OCI-LY3 (cell line): Measurements from ENCODE around the gene VENTX.

ENCODE experiments used
- H2AFZ ChIP-seq: fragments of 200-600, 300-600 bp; shearing (Covaris generic); 2 replicates; pipeline ENCODE4 v1.6.0; 2014; ENCODE audit warnings: antibody characterized with exemption, low read depth, low read length
- H3K27ac ChIP-seq: fragments of 200-600, 300-600 bp; sonication (generic); 2 replicates; pipeline ENCODE4 v1.5.1; 2014; ENCODE audit warnings: mild to moderate bottlenecking, low read length, moderate library complexity, mixed read lengths
- H3K27me3 ChIP-seq: fragments of 200-600, 300-600 bp; sonication (generic); 2 replicates; pipeline ENCODE4 v1.6.1; 2014; ENCODE audit warnings: low read depth, low read length, mixed read lengths
- H3K36me3 ChIP-seq: fragments of 200-600, 300-600 bp; sonication (generic); replicated peaks from 2 replicates; pipeline ENCODE3; 2014; ENCODE audit warnings: low read depth, low read length, mixed read lengths
- H3K4me1 ChIP-seq: fragments of 300-600, 200-600 bp; sonication (generic); 2 replicates; pipeline ENCODE4 v1.6.1; 2014; ENCODE audit warnings: low read length, mixed read lengths
- H3K4me2 ChIP-seq: fragments of 200-600, 300-600 bp; sonication (generic); 2 replicates; pipeline ENCODE4 v1.6.1; 2014; ENCODE audit warnings: low read length, mixed read lengths
- H3K4me3 ChIP-seq: fragments of 300-600, 200-600 bp; sonication (generic); 2 replicates; pipeline ENCODE4 v1.5.1; 2014; ENCODE audit warnings: antibody characterized with exemption, mild to moderate bottlenecking, low read length, moderate library complexity
- H3K79me2 ChIP-seq: fragments of 300-600, 200-600 bp; shearing (Covaris generic); 2 replicates; pipeline ENCODE4 v1.6.1; 2014; ENCODE audit warnings: mild to moderate bottlenecking, low read length, mixed read lengths
- H3K9ac ChIP-seq: fragments of 300-600, 200-600 bp; shearing (Covaris generic); 2 replicates; pipeline ENCODE4 v1.6.0; 2014; ENCODE audit warnings: mild to moderate bottlenecking, low read length, moderate library complexity
- H3K9me3 ChIP-seq: fragments of 200-600, 300-600 bp; shearing (Covaris generic); 2 replicates; pipeline ENCODE4 v1.6.1; 2014; ENCODE audit warnings: low read length, mixed read lengths; ENCODE audit not compliant: insufficient read depth
- H4K20me1 ChIP-seq: fragments of 200-600, 300-600 bp; sonication (generic); 2 replicates; pipeline ENCODE4 v1.6.1; 2016; ENCODE audit warnings: low read length, mixed read lengths; ENCODE audit not compliant: insufficient read depth
- EZH2phosphoT487 ChIP-seq: fragments of 200-600 bp; shearing (Covaris generic); IDR thresholded peaks from 2 replicates; pipeline ENCODE4 v1.6.1; 2018; ENCODE audit warnings: antibody characterized with exemption, mixed run types, low read depth
- TF ChIP-seq, protein P1 (sequence below): fragments of 200-600, 300-600 bp; sonication (generic); IDR thresholded peaks from 2 replicates; pipeline ENCODE4 v1.5.1; 2014; ENCODE audit warnings: antibody characterized with exemption, low read length, low read depth

VENTX gene

DNA sequence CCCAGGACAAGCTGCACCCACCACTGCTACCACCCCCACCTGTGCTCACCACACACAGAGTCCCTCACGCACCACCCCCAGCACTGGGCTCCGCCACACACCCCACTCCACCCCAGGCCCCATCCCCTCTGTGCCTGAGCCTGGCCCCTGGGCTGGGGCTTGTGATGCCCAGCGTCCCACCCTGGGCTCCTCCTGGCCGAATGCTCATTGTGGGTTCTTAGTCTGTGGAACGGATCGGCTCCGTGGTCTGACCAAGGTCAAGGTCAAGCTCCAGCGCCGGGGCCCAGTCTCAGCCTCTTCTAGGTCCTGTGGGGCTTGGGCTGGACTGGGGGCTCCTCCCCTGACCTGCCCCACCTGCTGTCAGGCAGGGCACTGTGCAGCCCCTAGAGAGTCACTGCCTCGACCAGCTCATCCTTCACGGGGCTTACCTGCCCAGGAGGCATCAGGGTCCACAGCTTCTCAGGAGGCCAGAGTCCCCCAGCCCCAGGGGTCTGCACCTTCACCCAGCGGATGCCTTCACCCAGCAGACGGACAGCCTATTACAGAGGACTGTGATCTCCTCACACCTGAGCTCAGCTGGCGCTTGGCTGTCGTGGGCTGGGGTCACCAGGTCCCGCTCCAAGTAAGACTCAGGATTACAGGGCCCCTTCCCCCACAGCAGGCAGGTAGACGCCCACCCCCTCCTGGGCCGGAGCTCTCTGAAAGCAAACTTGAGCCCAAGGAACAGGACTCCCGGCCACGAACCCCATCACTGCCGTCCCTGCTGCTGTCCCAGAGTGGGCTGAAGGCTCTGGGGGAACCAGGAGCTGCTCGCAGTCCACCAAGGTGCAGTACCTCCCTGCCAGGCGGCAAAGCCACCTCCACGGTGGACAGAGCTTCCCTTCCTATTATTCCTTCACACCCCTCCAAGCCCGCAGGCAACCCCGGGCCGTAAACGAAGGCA lies 22.9 kb upstream of the VENTX start:
- Histone ChIP-seq H2AFZ (no peak overlapping the region), H4K20me1 (no peaks in the 10 kb centered on the region), H3K79me2 (no peaks in the 10 kb centered on the region), H3K9ac (no peak overlapping the region), H3K36me3 (no peaks in the 10 kb centered on the region), H3K4me3 (no peak overlapping the region), H3K4me2 (no peak overlapping the region), H3K27me3 (no peaks in the 10 kb centered on the region), H3K9me3 (no peaks in the 10 kb centered on the region), H3K4me1 (no peaks in the 10 kb centered on the region), H3K27ac (no peak overlapping the region)
- no peak for TF ChIP-seq EZH2phosphoT487
- TF ChIP-seq, protein P1, sequence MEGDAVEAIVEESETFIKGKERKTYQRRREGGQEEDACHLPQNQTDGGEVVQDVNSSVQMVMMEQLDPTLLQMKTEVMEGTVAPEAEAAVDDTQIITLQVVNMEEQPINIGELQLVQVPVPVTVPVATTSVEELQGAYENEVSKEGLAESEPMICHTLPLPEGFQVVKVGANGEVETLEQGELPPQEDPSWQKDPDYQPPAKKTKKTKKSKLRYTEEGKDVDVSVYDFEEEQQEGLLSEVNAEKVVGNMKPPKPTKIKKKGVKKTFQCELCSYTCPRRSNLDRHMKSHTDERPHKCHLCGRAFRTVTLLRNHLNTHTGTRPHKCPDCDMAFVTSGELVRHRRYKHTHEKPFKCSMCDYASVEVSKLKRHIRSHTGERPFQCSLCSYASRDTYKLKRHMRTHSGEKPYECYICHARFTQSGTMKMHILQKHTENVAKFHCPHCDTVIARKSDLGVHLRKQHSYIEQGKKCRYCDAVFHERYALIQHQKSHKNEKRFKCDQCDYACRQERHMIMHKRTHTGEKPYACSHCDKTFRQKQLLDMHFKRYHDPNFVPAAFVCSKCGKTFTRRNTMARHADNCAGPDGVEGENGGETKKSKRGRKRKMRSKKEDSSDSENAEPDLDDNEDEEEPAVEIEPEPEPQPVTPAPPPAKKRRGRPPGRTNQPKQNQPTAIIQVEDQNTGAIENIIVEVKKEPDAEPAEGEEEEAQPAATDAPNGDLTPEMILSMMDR: no peak

DNA sequence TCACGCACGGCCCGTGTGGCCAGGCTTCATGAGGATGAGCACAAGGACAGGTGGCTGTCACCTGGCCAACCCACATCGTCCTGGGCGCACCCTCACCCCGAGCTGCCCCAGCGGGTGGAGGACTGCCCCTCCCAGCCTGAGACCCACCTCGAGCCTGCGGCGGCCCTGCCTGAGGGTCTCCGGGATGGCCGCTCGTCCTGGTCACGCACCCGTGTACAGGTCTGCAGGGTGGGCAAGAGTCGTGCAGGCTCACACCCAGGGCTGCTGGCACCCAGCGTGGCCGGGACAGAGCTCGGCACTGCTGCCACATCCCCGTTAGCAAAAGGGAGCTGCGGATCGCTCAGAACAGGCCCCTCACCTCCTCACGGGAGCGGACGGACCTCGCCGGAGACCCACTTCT lies 22.1 kb upstream of the VENTX start:
- H3K4me1 ChIP-seq: no peaks in the 10 kb centered on the region
- no peak overlapping the region for H3K27ac ChIP-seq
- TF ChIP-seq, protein P1: no peak
- no peak for TF ChIP-seq EZH2phosphoT487
- H3K79me2 ChIP-seq: no peaks in the 10 kb centered on the region
- no peak overlapping the region for H3K4me2 ChIP-seq
- H3K36me3 ChIP-seq: no peaks in the 10 kb centered on the region
- no peak overlapping the region for H3K4me3 ChIP-seq
- no peaks in the 10 kb centered on the region for H3K9me3 ChIP-seq
- H3K9ac ChIP-seq: no peak overlapping the region
- H4K20me1 ChIP-seq: no peaks in the 10 kb centered on the region
- no peak overlapping the region for H2AFZ ChIP-seq
- no peaks in the 10 kb centered on the region for H3K27me3 ChIP-seq

- Histone ChIP-seq H2AFZ (no peak overlapping the region), H3K4me3 (no peak overlapping the region), H3K27me3 (no peaks in the 10 kb centered on the region), H3K4me2 (no peak overlapping the region), H3K79me2 (no peaks in the 10 kb centered on the region), H3K36me3 (no peaks in the 10 kb centered on the region), H3K9ac (no peak overlapping the region), H3K4me1 (no peaks in the 10 kb centered on the region), H3K9me3 (no peaks in the 10 kb centered on the region), H4K20me1 (no peaks in the 10 kb centered on the region), H3K27ac (no peak overlapping the region)
- no peak for TF ChIP-seq EZH2phosphoT487
- TF ChIP-seq, protein P1: no peak
Observed at GRCh38 chr10:133216776-133217175, 20.9 kb upstream of the VENTX start.

- no peak overlapping the region for H3K4me3 ChIP-seq
- no peaks in the 10 kb centered on the region for H4K20me1 ChIP-seq
- no peaks in the 10 kb centered on the region for H3K27me3 ChIP-seq
- H3K9ac ChIP-seq: no peak overlapping the region
- no peaks in the 10 kb centered on the region for H3K9me3 ChIP-seq
- H2AFZ ChIP-seq: no peak overlapping the region
- H3K4me2 ChIP-seq: no peak overlapping the region
- TF ChIP-seq, protein P1: no peak
- H3K79me2 ChIP-seq: no peaks in the 10 kb centered on the region
- H3K36me3 ChIP-seq: no peaks in the 10 kb centered on the region
- H3K4me1 ChIP-seq: no peaks in the 10 kb centered on the region
- no peak overlapping the region for H3K27ac ChIP-seq
Observed at GRCh38 chr10:133217800-133218589, 19.7 kb upstream of the VENTX start.
